Measurements from ENCODE around the gene NRBF2. TPM values are rescaled to one million over a fixed set of nuclear protein-coding genes. Genes with fewer than 3 reads are reported as not detected.

NRBF2 gene
- total RNA-seq, 1 donor from 2014 or later: 12.5 TPM

GRCh38 chr10:63171926-63172325, 38.8 kb downstream of the NRBF2 start:
- Histone ChIP-seq H3K4me1 (ENCODE audit: control insufficient read depth in 3 of 3, insufficient read depth in 3 of 3, low read length in 3 of 3) (no peaks in the 10 kb centered on the region), H3K9ac (ENCODE audit: low read depth in 1 of 3, low read length in 3 of 3) (no peak overlapping the region), H3K9me3 (ENCODE audit: control insufficient read depth in 3 of 3, low read length in 3 of 3) (no peaks in the 10 kb centered on the region), H3K36me3 (ENCODE audit: control insufficient read depth in 3 of 3, insufficient read depth in 3 of 3, low read length in 3 of 3) (peaks cover 5 to 31% (median 29%) of the 10 kb centered on the region in 3 donors), H3K4me3 (ENCODE audit: low read length in 3 of 3) (no peak overlapping the region), H3K27ac (ENCODE audit: low read depth, low read length) (no peak overlapping the region), H3K27me3 (ENCODE audit: control insufficient read depth in 3 of 3, insufficient read depth in 3 of 3, low read length in 3 of 3) (no peaks in the 10 kb centered on the region)

DNA sequence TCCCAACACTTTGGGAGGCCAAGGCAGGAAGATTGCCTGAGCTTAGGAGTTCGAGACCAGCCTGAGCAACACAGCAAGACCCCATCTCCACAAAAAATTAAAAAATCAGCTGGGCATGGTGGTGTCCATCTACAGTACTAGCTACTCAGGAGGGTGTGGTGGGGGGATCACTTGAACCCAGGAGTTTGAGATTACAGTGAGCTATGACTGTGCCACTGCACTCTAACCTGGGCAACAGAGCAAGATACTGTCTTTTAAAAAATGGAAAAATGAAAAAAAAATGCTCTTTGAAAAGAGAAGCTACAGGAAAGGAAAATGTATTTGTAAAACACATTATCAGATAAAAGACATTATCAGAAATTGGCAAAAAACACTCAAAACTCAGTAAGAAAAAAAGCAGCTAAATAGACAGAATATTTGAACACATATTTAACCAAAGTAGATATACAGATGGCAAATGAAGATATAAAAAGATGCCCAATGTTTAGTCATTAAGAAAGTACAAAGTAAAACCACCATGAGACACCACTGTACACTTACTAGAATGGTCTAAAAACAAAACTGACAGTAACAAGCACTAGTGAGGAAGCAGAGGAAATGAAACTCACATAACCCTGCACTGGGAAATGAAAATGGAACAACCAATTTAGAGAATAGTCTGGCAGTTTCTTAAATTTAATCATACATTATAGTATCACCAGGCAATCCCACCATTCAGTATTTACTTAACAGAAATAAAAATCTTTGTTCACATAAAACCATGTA, 40.5 kb downstream of the NRBF2 start:
- Histone ChIP-seq H3K9ac (ENCODE audit: low read depth in 1 of 3, low read length in 3 of 3) (no peak overlapping the region), H3K4me1 (ENCODE audit: control insufficient read depth in 3 of 3, insufficient read depth in 3 of 3, low read length in 3 of 3) (no peaks in the 10 kb centered on the region), H3K9me3 (ENCODE audit: control insufficient read depth in 3 of 3, low read length in 3 of 3) (no peaks in the 10 kb centered on the region), H3K27ac (ENCODE audit: low read depth, low read length) (no peak overlapping the region), H3K27me3 (ENCODE audit: control insufficient read depth in 3 of 3, insufficient read depth in 3 of 3, low read length in 3 of 3) (no peaks in the 10 kb centered on the region), H3K36me3 (ENCODE audit: control insufficient read depth in 3 of 3, insufficient read depth in 3 of 3, low read length in 3 of 3) (peaks cover 7 to 40% (median 39%) of the 10 kb centered on the region in 3 donors), H3K4me3 (ENCODE audit: low read length in 3 of 3) (no peak overlapping the region)

DNA sequence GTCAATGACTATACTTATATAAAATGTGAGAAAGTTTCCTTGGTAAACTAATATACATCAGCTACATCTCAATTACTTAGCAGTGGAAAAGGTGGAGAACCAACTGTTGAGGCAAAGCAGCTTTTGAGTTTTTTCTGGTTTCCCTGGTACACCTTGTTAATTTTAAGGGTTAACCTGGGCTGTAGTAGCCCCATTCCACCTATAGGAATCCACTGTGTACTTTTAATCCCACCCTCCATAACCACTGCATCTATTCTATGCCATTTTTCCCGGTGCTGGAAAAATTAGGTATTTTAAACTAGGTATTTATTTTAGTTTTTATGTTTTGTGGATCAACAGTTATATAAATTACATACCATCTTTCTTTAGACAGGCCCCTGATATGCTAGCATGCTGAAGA, 42.4 kb downstream of the NRBF2 start:
- no peaks in the 10 kb centered on the region for H3K4me1 ChIP-seq (ENCODE audit: control insufficient read depth in 3 of 3, insufficient read depth in 3 of 3, low read length in 3 of 3)
- no peak overlapping the region for H3K9ac ChIP-seq (ENCODE audit: low read depth in 1 of 3, low read length in 3 of 3)
- H3K4me3 ChIP-seq (ENCODE audit: low read length in 3 of 3): no peak overlapping the region
- H3K27ac ChIP-seq (ENCODE audit: low read depth, low read length): no peak overlapping the region
- peaks cover 7 to 33% (median 29%) of the 10 kb centered on the region in 3 donors for H3K36me3 ChIP-seq (ENCODE audit: control insufficient read depth in 3 of 3, insufficient read depth in 3 of 3, low read length in 3 of 3)
- no peaks in the 10 kb centered on the region for H3K9me3 ChIP-seq (ENCODE audit: control insufficient read depth in 3 of 3, low read length in 3 of 3)
- H3K27me3 ChIP-seq (ENCODE audit: control insufficient read depth in 3 of 3, insufficient read depth in 3 of 3, low read length in 3 of 3): no peaks in the 10 kb centered on the region

- Histone ChIP-seq H3K4me1 (ENCODE audit: control insufficient read depth in 3 of 3, insufficient read depth in 3 of 3, low read length in 3 of 3) (peaks cover 0 to 2% (median 0%) of the 10 kb centered on the region in 3 donors), H3K27ac (ENCODE audit: low read depth, low read length) (no peak overlapping the region), H3K9ac (ENCODE audit: low read depth in 1 of 3, low read length in 3 of 3) (no peak overlapping the region), H3K9me3 (ENCODE audit: control insufficient read depth in 3 of 3, low read length in 3 of 3) (no peaks in the 10 kb centered on the region), H3K27me3 (ENCODE audit: control insufficient read depth in 3 of 3, insufficient read depth in 3 of 3, low read length in 3 of 3) (no peaks in the 10 kb centered on the region), H3K36me3 (ENCODE audit: control insufficient read depth in 3 of 3, insufficient read depth in 3 of 3, low read length in 3 of 3) (peaks cover 27 to 49% (median 46%) of the 10 kb centered on the region in 3 donors), H3K4me3 (ENCODE audit: low read length in 3 of 3) (no peak overlapping the region)
Measured at GRCh38 chr10:63192826-63193225, 59.7 kb downstream of the NRBF2 start.

DNA sequence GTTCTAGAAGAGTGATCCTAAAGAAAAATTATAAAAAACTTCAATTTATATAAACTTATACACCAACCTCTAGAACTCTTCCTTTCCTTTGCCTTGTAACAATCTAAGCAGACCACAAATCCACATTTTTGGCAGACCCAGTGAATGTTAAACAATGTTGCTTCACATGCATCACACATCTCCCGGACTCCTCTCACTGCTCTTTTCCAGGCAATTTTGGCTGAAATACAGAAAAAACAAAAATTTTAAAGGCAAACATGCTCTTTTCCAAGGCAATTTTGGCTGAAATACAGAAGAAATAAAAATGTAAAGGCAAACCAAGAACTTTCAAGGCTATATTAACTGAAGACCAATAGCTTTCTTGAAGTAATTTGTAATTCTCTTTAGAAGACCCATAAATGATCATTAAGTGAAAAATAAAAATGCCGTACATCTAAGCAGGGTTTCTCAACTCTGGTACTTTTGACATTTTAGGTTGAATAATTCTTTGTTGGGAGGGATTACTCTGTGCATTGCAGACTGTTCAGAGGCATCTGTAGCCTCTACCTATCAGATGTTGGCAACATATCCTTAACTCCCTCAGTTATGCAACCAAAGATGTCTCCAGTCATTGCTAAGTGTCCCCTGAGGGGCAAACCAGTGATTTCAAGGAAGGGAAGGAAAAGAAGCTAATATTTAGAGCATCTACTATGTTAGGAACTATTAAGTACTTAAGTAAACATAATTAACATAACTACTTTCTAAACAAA, 64.4 kb downstream of the NRBF2 start:
- no peaks in the 10 kb centered on the region for H3K9me3 ChIP-seq (ENCODE audit: control insufficient read depth in 3 of 3, low read length in 3 of 3)
- no peaks in the 10 kb centered on the region for H3K27me3 ChIP-seq (ENCODE audit: control insufficient read depth in 3 of 3, insufficient read depth in 3 of 3, low read length in 3 of 3)
- no peak overlapping the region for H3K27ac ChIP-seq (ENCODE audit: low read depth, low read length)
- no peak overlapping the region for H3K4me3 ChIP-seq (ENCODE audit: low read length in 3 of 3)
- peaks cover 11 to 27% (median 26%) of the 10 kb centered on the region in 3 donors for H3K36me3 ChIP-seq (ENCODE audit: control insufficient read depth in 3 of 3, insufficient read depth in 3 of 3, low read length in 3 of 3)
- H3K9ac ChIP-seq (ENCODE audit: low read depth in 1 of 3, low read length in 3 of 3): no peak overlapping the region
- H3K4me1 ChIP-seq (ENCODE audit: control insufficient read depth in 3 of 3, insufficient read depth in 3 of 3, low read length in 3 of 3): peaks cover 0 to 6% (median 0%) of the 10 kb centered on the region in 3 donors

GRCh38 chr10:63199716-63200115, 66.6 kb downstream of the NRBF2 start:
- no peak overlapping the region for H3K27ac ChIP-seq (ENCODE audit: low read depth, low read length)
- H3K27me3 ChIP-seq (ENCODE audit: control insufficient read depth in 3 of 3, insufficient read depth in 3 of 3, low read length in 3 of 3): no peaks in the 10 kb centered on the region
- H3K4me1 ChIP-seq (ENCODE audit: control insufficient read depth in 3 of 3, insufficient read depth in 3 of 3, low read length in 3 of 3): peaks cover 0 to 6% (median 0%) of the 10 kb centered on the region in 3 donors
- H3K36me3 ChIP-seq (ENCODE audit: control insufficient read depth in 3 of 3, insufficient read depth in 3 of 3, low read length in 3 of 3): peaks cover 4 to 18% (median 13%) of the 10 kb centered on the region in 3 donors
- H3K4me3 ChIP-seq (ENCODE audit: low read length in 3 of 3): no peak overlapping the region
- H3K9ac ChIP-seq (ENCODE audit: low read depth in 1 of 3, low read length in 3 of 3): no peak overlapping the region
- no peaks in the 10 kb centered on the region for H3K9me3 ChIP-seq (ENCODE audit: control insufficient read depth in 3 of 3, low read length in 3 of 3)

GRCh38 chr10:63200431-63200830, 67.3 kb downstream of the NRBF2 start:
- no peaks in the 10 kb centered on the region for H3K9me3 ChIP-seq (ENCODE audit: control insufficient read depth in 3 of 3, low read length in 3 of 3)
- no peak overlapping the region for H3K27ac ChIP-seq (ENCODE audit: low read depth, low read length)
- H3K4me1 ChIP-seq (ENCODE audit: control insufficient read depth in 3 of 3, insufficient read depth in 3 of 3, low read length in 3 of 3): peaks cover 0 to 6% (median 0%) of the 10 kb centered on the region in 3 donors
- H3K9ac ChIP-seq (ENCODE audit: low read depth in 1 of 3, low read length in 3 of 3): no peak overlapping the region
- peaks cover 2 to 17% (median 12%) of the 10 kb centered on the region in 3 donors for H3K36me3 ChIP-seq (ENCODE audit: control insufficient read depth in 3 of 3, insufficient read depth in 3 of 3, low read length in 3 of 3)
- no peaks in the 10 kb centered on the region for H3K27me3 ChIP-seq (ENCODE audit: control insufficient read depth in 3 of 3, insufficient read depth in 3 of 3, low read length in 3 of 3)
- no peak overlapping the region for H3K4me3 ChIP-seq (ENCODE audit: low read length in 3 of 3)

- H3K9me3 ChIP-seq (ENCODE audit: control insufficient read depth in 3 of 3, low read length in 3 of 3): no peaks in the 10 kb centered on the region
- no peak overlapping the region for H3K27ac ChIP-seq (ENCODE audit: low read depth, low read length)
- peaks cover 2 to 17% (median 12%) of the 10 kb centered on the region in 3 donors for H3K36me3 ChIP-seq (ENCODE audit: control insufficient read depth in 3 of 3, insufficient read depth in 3 of 3, low read length in 3 of 3)
- peaks cover 0 to 6% (median 0%) of the 10 kb centered on the region in 3 donors for H3K4me1 ChIP-seq (ENCODE audit: control insufficient read depth in 3 of 3, insufficient read depth in 3 of 3, low read length in 3 of 3)
- no peak overlapping the region for H3K4me3 ChIP-seq (ENCODE audit: low read length in 3 of 3)
- H3K9ac ChIP-seq (ENCODE audit: low read depth in 1 of 3, low read length in 3 of 3): no peak overlapping the region
- H3K27me3 ChIP-seq (ENCODE audit: control insufficient read depth in 3 of 3, insufficient read depth in 3 of 3, low read length in 3 of 3): no peaks in the 10 kb centered on the region
Measured at GRCh38 chr10:63201118-63201517, 68.0 kb downstream of the NRBF2 start.

All from skeletal muscle tissue (tissue), 4 donors.